SK-N-MC (cell line): ENCODE data around the gene TCIRG1.

Experiments used
- EZH2 ChIP-seq: fragments of 200-600 bp; sonication (generic); IDR thresholded peaks from one replicate; pipeline ENCODE4 v1.6.1; 2017; ENCODE audit warnings: antibody characterized with exemption
- FOXP2 ChIP-seq: optimal IDR thresholded peaks from 2 replicates; pipeline ENCODE3; 2011; ENCODE audit warnings: mild to moderate bottlenecking, moderate library complexity; ENCODE audit not compliant: insufficient read depth; ENCODE audit errors: extremely low read length, control extremely low read depth
- POLR2AphosphoS5 ChIP-seq: IDR thresholded peaks from 2 replicates; pipeline ENCODE4 v1.6.1; 2012; ENCODE audit warnings: mild to moderate bottlenecking, low read depth, low read length, borderline replicate concordance

DNA sequence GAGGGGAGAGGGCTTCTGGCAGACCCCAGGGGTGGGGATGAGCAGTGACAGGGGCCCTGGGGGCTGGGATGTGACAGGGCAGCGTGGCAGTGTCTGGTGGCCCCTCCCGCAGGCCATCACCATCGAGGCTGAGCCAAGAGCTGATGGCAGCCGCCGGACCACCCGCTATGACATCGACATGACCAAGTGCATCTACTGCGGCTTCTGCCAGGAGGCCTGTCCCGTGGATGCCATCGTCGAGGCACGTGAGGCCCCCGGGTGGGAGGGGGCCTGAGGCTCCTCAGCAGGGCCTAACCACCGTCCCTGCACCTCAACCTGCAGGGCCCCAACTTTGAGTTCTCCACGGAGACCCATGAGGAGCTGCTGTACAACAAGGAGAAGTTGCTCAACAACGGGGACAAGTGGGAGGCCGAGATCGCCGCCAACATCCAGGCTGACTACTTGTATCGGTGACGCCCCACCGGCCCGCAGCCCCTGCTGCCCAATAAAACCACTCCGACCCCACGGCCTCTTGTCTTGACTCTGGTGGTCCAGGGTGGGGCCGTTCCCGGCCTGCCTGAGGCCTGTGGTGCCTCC, 2.6 kb upstream of the TCIRG1 start:
- no peak for TF ChIP-seq POLR2AphosphoS5
- TF ChIP-seq EZH2, result no peak
- TF ChIP-seq FOXP2, result no peak
